OCI-LY3 (cell line): Measurements from ENCODE around the gene HSD17B7.

Experiments
- EZH2phosphoT487 ChIP-seq: fragments of 200-600 bp; shearing (Covaris generic); IDR thresholded peaks from 2 replicates; pipeline ENCODE4 v1.6.1; 2018; ENCODE audit warnings: antibody characterized with exemption, mixed run types, low read depth
- TF ChIP-seq, protein P1 (sequence below): fragments of 200-600, 300-600 bp; sonication (generic); IDR thresholded peaks from 2 replicates; pipeline ENCODE4 v1.5.1; 2014; ENCODE audit warnings: antibody characterized with exemption, low read length, low read depth

DNA sequence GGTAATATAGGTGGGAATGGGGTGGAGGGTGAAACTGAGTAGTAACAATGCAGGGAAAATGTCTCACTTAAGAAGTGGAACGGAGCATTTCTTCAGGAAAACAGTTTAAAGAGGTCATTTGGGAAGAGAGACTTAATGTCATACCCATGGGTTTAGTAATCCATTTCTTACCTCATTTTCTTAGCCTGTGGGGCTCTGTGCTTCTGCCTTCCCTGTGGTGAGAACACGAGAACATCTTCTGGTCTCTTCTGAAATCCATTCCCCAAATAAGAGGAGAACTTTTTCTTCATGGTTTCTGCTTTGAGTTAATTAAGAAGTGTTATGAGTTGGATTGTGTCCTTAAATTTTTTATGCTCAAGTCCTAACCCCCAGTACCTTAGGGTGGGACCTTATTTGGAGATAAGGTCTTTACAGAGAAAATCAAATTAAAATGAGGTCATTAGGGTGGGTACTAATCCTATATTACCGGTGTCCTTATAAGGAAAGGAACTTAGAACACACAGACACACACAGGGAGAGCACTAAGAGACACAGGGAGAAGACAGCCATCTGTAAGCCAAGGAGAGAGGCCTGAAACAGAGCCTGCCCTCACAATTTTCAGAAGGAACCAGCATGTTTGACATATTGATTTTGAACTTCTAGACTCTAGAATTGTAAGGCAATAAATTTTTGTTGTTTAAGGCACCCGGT, 65.1 kb downstream of the HSD17B7 start:
- TF ChIP-seq, protein P1, sequence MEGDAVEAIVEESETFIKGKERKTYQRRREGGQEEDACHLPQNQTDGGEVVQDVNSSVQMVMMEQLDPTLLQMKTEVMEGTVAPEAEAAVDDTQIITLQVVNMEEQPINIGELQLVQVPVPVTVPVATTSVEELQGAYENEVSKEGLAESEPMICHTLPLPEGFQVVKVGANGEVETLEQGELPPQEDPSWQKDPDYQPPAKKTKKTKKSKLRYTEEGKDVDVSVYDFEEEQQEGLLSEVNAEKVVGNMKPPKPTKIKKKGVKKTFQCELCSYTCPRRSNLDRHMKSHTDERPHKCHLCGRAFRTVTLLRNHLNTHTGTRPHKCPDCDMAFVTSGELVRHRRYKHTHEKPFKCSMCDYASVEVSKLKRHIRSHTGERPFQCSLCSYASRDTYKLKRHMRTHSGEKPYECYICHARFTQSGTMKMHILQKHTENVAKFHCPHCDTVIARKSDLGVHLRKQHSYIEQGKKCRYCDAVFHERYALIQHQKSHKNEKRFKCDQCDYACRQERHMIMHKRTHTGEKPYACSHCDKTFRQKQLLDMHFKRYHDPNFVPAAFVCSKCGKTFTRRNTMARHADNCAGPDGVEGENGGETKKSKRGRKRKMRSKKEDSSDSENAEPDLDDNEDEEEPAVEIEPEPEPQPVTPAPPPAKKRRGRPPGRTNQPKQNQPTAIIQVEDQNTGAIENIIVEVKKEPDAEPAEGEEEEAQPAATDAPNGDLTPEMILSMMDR: no peak
- no peak for TF ChIP-seq EZH2phosphoT487
